GM23248 (cell line): ENCODE measurements around the gene IL10. TPM values are rescaled to one million over a fixed set of nuclear protein-coding genes. Genes with fewer than 3 reads are reported as not detected.
"Not testable (repeated sequence)": the region's sequence is repeated elsewhere in the genome, so short reads cannot be mapped to it uniquely, and the experiment has no call there.

ENCODE experiments used
- DNase-seq: peaks from one replicate; pipeline ENCODE4 v3.0.0-alpha.2; 2015
- H2AFZ ChIP-seq: fragments of 200-600 bp; sonication (generic); 2 replicates; pipeline ENCODE4 v1.6.1; 2016; ENCODE audit warnings: antibody characterized with exemption
- H3F3A ChIP-seq: fragments of 200-600 bp; sonication (generic); 2 replicates; pipeline ENCODE4 v1.6.1; 2016; ENCODE audit warnings: mild to moderate bottlenecking, antibody characterized with exemption, mixed run types; ENCODE audit not compliant: insufficient read depth
- H3K27ac ChIP-seq: fragments of 200-600 bp; sonication (generic); 2 replicates; pipeline ENCODE4 v1.5.1; 2016; ENCODE audit warnings: mild to moderate bottlenecking
- H3K27me3 ChIP-seq: fragments of 200-600 bp; sonication (generic); replicated peaks from 2 replicates; pipeline ENCODE4 v1.6.1; 2016; ENCODE audit warnings: mild to moderate bottlenecking; ENCODE audit not compliant: insufficient read depth
- H3K36me3 ChIP-seq: fragments of 200-600 bp; sonication (generic); 2 replicates; pipeline ENCODE4 v1.6.1; 2016; ENCODE audit warnings: low read depth, mild to moderate bottlenecking
- H3K4me1 ChIP-seq: fragments of 200-600 bp; sonication (generic); 2 replicates; pipeline ENCODE4 v1.6.1; 2016; ENCODE audit warnings: mild to moderate bottlenecking; ENCODE audit not compliant: insufficient read depth
- H3K4me2 ChIP-seq: fragments of 200-600 bp; sonication (generic); one replicate; pipeline ENCODE4 v1.6.1; 2016; ENCODE audit warnings: mild to moderate bottlenecking; ENCODE audit not compliant: unreplicated experiment
- H3K4me3 ChIP-seq: fragments of 200-600 bp; sonication (generic); 2 replicates; pipeline ENCODE4 v1.5.1; 2016; ENCODE audit warnings: mild to moderate bottlenecking
- H3K79me2 ChIP-seq: fragments of 200-600 bp; sonication (generic); 2 replicates; pipeline ENCODE4 v1.6.1; 2016; ENCODE audit warnings: mild to moderate bottlenecking; ENCODE audit not compliant: insufficient read depth
- H3K9ac ChIP-seq: fragments of 200-600 bp; sonication (generic); 2 replicates; pipeline ENCODE4 v1.6.1; 2016; ENCODE audit warnings: mild to moderate bottlenecking
- H3K9me2 ChIP-seq: fragments of 200-600 bp; sonication (generic); 2 replicates; pipeline ENCODE4 v1.6.1; 2016; ENCODE audit warnings: mixed run types, mild to moderate bottlenecking, moderate library complexity; ENCODE audit not compliant: insufficient read depth
- H3K9me3 ChIP-seq: fragments of 200-600 bp; sonication (generic); one replicate; pipeline ENCODE4 v1.6.1; 2017; ENCODE audit warnings: low read depth
- H4K20me1 ChIP-seq: fragments of 200-600 bp; sonication (generic); 2 replicates; pipeline ENCODE4 v1.6.0; 2016; ENCODE audit not compliant: insufficient read depth
- EZH2 ChIP-seq: fragments of 200-600 bp; sonication (generic); IDR thresholded peaks from 2 replicates; pipeline ENCODE4 v1.6.1; 2018; ENCODE audit warnings: antibody characterized with exemption, mild to moderate bottlenecking; ENCODE audit not compliant: insufficient read depth, poor library complexity, severe bottlenecking
- EZH2phosphoT487 ChIP-seq: fragments of 200-600 bp; sonication (generic); IDR thresholded peaks from 2 replicates; pipeline ENCODE4 v1.6.1; 2018; ENCODE audit warnings: antibody characterized with exemption, moderate library complexity, mild to moderate bottlenecking, low read depth; ENCODE audit not compliant: insufficient read depth
- WGBS, 2 experiments: methylation state at CpG; one replicate each; pipeline ENCODE4 v1.1.6; 2015 to 2017; ENCODE audit warnings: low lambda C conversion rate in 2 of 2, low coverage in 1 of 2; ENCODE audit errors: missing lambda C conversion rate in 2 of 2; 5-methylcytosine and 5-hydroxymethylcytosine counted together
- in situ Hi-C: fragments of 300-500 bp; cut with MboI; formaldehyde crosslinking; loops from 2 replicates; pipeline ENCODE4 v1.15.0; 2020
- polyA plus RNA-seq: library from polyadenylated mRNA; unstranded; fragments of >200 nt; fragmentation: Nextera tagmentation; extraction: Ambion mirVana; gene quantifications from 2 replicates; pipeline ENCODE4 v1.2.1, GENCODE V29; 2016
- total RNA-seq: library from RNA; depleted of rRNA; stranded (reverse); fragments of >200 nt; shearing (Covaris generic); gene quantifications from 2 replicates; pipeline ENCODE4 v1.2.3, GENCODE V29; 2014

IL10 gene
- total and polyA plus RNA-seq, 2 experiments from 2014 or later: not detected

- H3K4me1 ChIP-seq: no peaks in the 10 kb centered on the region
- H3K27ac ChIP-seq: no peak overlapping the region
- H3K9ac ChIP-seq: no peak overlapping the region
- H3K4me2 ChIP-seq: no peak overlapping the region
- no peak overlapping the region for H2AFZ ChIP-seq
- H3K27me3 ChIP-seq: no peaks in the 10 kb centered on the region; the same call in 1 of the 2 replicates
- no peaks in the 10 kb centered on the region for H3K9me2 ChIP-seq
- H3K36me3 ChIP-seq: no peaks in the 10 kb centered on the region
- no peak for TF ChIP-seq EZH2phosphoT487
- no peak for TF ChIP-seq EZH2
- no peak overlapping the region for H3K4me3 ChIP-seq
- no peak for DNase-seq
- no peaks in the 10 kb centered on the region for H3K79me2 ChIP-seq
- no peaks in the 10 kb centered on the region for H3F3A ChIP-seq
- no peaks in the 10 kb centered on the region for H3K9me3 ChIP-seq
- in situ Hi-C loops: no loop called here
- 95 to 100% methylated on average over 2 of the region's 2 CpGs for WGBS, 2 experiments
- no peaks in the 10 kb centered on the region for H4K20me1 ChIP-seq
Observed at GRCh38 chr1:206782448-206782847, 10.2 kb upstream of the IL10 start.

GRCh38 chr1:206779638-206780037 lies 7.3 kb upstream of the IL10 start:
- Histone ChIP-seq H4K20me1 (no peaks in the 10 kb centered on the region), H3K27me3 (no peaks in the 10 kb centered on the region; the same call in 1 of the 2 replicates), H3K9ac (no peak overlapping the region), H3K4me1 (no peaks in the 10 kb centered on the region), H3K4me2 (no peak overlapping the region), H3K36me3 (no peaks in the 10 kb centered on the region), H3K9me3 (no peaks in the 10 kb centered on the region), H2AFZ (no peak overlapping the region), H3K27ac (no peak overlapping the region), H3K9me2 (no peaks in the 10 kb centered on the region), H3F3A (no peaks in the 10 kb centered on the region), H3K4me3 (no peak overlapping the region), H3K79me2 (no peaks in the 10 kb centered on the region)
- no peak for TF ChIP-seq EZH2
- TF ChIP-seq EZH2phosphoT487: no peak
- WGBS, 2 experiments: 86 to 88% methylated on average over 2 of the region's 2 CpGs
- in situ Hi-C loops: no loop called here
- no peak for DNase-seq

GRCh38 chr1:206778911-206779310 lies 6.6 kb upstream of the IL10 start:
- H4K20me1 ChIP-seq, DNase-seq: not testable (repeated sequence)

GRCh38 chr1:206778031-206778430 lies 5.7 kb upstream of the IL10 start:
- Histone ChIP-seq H4K20me1 (no peaks in the 10 kb centered on the region), H3K9ac (no peak overlapping the region), H3K4me2 (no peak overlapping the region), H3K79me2 (no peaks in the 10 kb centered on the region), H2AFZ (no peak overlapping the region), H3K27me3 (no peaks in the 10 kb centered on the region; the same call in 1 of the 2 replicates), H3K9me2 (no peaks in the 10 kb centered on the region), H3K4me3 (no peak overlapping the region), H3K4me1 (no peaks in the 10 kb centered on the region), H3K9me3 (no peaks in the 10 kb centered on the region), H3K36me3 (no peaks in the 10 kb centered on the region), H3F3A (no peaks in the 10 kb centered on the region), H3K27ac (no peak overlapping the region)
- in situ Hi-C loops: no loop called here
- TF ChIP-seq EZH2phosphoT487: no peak
- no peak for TF ChIP-seq EZH2
- no peak for DNase-seq
- 49 to 52% methylated on average over 7 of the region's 7 CpGs for WGBS, 2 experiments

More at GRCh38 chr1:206778911-206779310, 6.6 kb upstream of the IL10 start:
- 60 to 65% methylated on average over 6 of the region's 6 CpGs for WGBS, 2 experiments
- H3K27ac ChIP-seq, H2AFZ ChIP-seq, H3K9ac ChIP-seq, H3K9me3 ChIP-seq, H3K4me1 ChIP-seq, H3F3A ChIP-seq, in situ Hi-C loops, H3K4me3 ChIP-seq, H3K79me2 ChIP-seq, H3K9me2 ChIP-seq, H3K36me3 ChIP-seq, H3K4me2 ChIP-seq, H3K27me3 ChIP-seq: not testable (repeated sequence)

GRCh38 chr1:206776229-206776628 lies 3.9 kb upstream of the IL10 start:
- TF ChIP-seq EZH2 (no peak), EZH2phosphoT487 (no peak)
- Histone ChIP-seq H2AFZ (no peak overlapping the region), H3K36me3 (no peaks in the 10 kb centered on the region), H3K9me3 (no peaks in the 10 kb centered on the region), H3K4me1 (0 out of 2 replicates have a peak, but pooled peaks cover 2% of the 10 kb centered on the region), H4K20me1 (no peaks in the 10 kb centered on the region), H3K27ac (no peak overlapping the region), H3K4me2 (no peak overlapping the region), H3K9ac (no peak overlapping the region), H3F3A (no peaks in the 10 kb centered on the region), H3K27me3 (no peaks in the 10 kb centered on the region; the same call in 1 of the 2 replicates), H3K79me2 (no peaks in the 10 kb centered on the region), H3K9me2 (no peaks in the 10 kb centered on the region), H3K4me3 (no peak overlapping the region)
- in situ Hi-C loops: no loop called here
- 51 to 52% methylated on average over 4 of the region's 4 CpGs for WGBS, 2 experiments
- no peak for DNase-seq
